G401.6 (cell line): ENCODE results near the gene FIGLA.

Experiments
- FAIRE-seq: peaks from 2 replicates; lab custom pipeline; 2012; peaks lifted over from hg19 to GRCh38; lab: Jason Lieb, UNC

Gene FIGLA

GRCh38 chr2:70790136-70790828 lies at the start of gene FIGLA:
FIGLA (minus strand) TSS chr2:70790643; CDS start chr2:70790638, 5 bp downstream.
- no peak for FAIRE-seq

GRCh38 chr2:70837980-70838925 lies 47.8 kb upstream of the FIGLA start:
- FAIRE-seq: no peak

GRCh38 chr2:70835643-70836042 lies 45.2 kb upstream of the FIGLA start, which contains the start of gene CD207:
CD207 (minus strand) TSS chr2:70835816; CDS start chr2:70835776, 40 bp downstream.
- FAIRE-seq: no peak

- no peak for FAIRE-seq
Observed at GRCh38 chr2:70834881-70835280, 44.4 kb upstream of the FIGLA start.

- no peak for FAIRE-seq
Observed at GRCh38 chr2:70834106-70834505, 43.7 kb upstream of the FIGLA start.

- no peak for FAIRE-seq
Observed at GRCh38 chr2:70833246-70833645, 42.8 kb upstream of the FIGLA start.

- FAIRE-seq: no peak
Observed at GRCh38 chr2:70832386-70832785, 41.9 kb upstream of the FIGLA start.

GRCh38 chr2:70831861-70832260 lies 41.4 kb upstream of the FIGLA start:
- no peak for FAIRE-seq

GRCh38 chr2:70830366-70830765 lies 39.9 kb upstream of the FIGLA start:
- no peak for FAIRE-seq

GRCh38 chr2:70829916-70830315 lies 39.5 kb upstream of the FIGLA start:
- FAIRE-seq: no peak

- no peak for FAIRE-seq
Observed at GRCh38 chr2:70828914-70829824, 38.7 kb upstream of the FIGLA start.

GRCh38 chr2:70828115-70828514 lies 37.7 kb upstream of the FIGLA start:
- no peak for FAIRE-seq

GRCh38 chr2:70827388-70827787 lies 36.9 kb upstream of the FIGLA start:
- FAIRE-seq: no peak

GRCh38 chr2:70826696-70827350 lies 36.4 kb upstream of the FIGLA start:
- no peak for FAIRE-seq

GRCh38 chr2:70823249-70823648 lies 32.8 kb upstream of the FIGLA start:
- no peak for FAIRE-seq

- FAIRE-seq: no peak
Observed at GRCh38 chr2:70822843-70823242, 32.4 kb upstream of the FIGLA start.

- no peak for FAIRE-seq
Observed at GRCh38 chr2:70820499-70820898, 30.1 kb upstream of the FIGLA start, which contains the start of gene CLEC4F. CLEC4F (minus strand) TSS chr2:70820599; CDS start chr2:70820523, 76 bp downstream.

- FAIRE-seq: no peak
Observed at GRCh38 chr2:70817284-70817954, 27.0 kb upstream of the FIGLA start.

GRCh38 chr2:70816726-70817125 lies 26.3 kb upstream of the FIGLA start:
- FAIRE-seq: no peak

GRCh38 chr2:70808983-70809958 lies 18.8 kb upstream of the FIGLA start:
- FAIRE-seq: no peak
